HEK293 (cell line): ENCODE measurements around the gene SH3BP2.

Experiments
- CTCF ChIA-PET: fragments of 350-600 bp; formaldehyde crosslinking; extraction: SDS; loops from one replicate; lab custom pipeline; 2021; ENCODE audit warnings: antibody characterized with exemption; lab: Yijun Ruan, JAX
- POLR2A ChIA-PET: fragments of 300-600 bp; formaldehyde crosslinking; extraction: SDS; loops from one replicate; lab custom pipeline; 2020; ENCODE audit warnings: antibody characterized with exemption, inconsistent platforms; lab: Yijun Ruan, JAX
- H3K27ac ChIP-seq: fragments of 200-500 bp; sonication (Bioruptor generic); 2 replicates; pipeline ENCODE4 v1.5.1; 2014; ENCODE audit warnings: low read depth, low read length, control low read depth, inconsistent platforms; ENCODE audit errors: extremely low read depth
- H3K36me3 ChIP-seq, 2 experiments: fragments of 200-500 bp in 1 of 2; sonication (Bioruptor generic) in 1 of 2; 1 replicate in 1 of 2; 2 replicates in 1 of 2; pipeline ENCODE4 v1.5.1; 2014 to 2017; ENCODE audit warnings: inconsistent platforms in 2 of 2, low read length in 2 of 2; ENCODE audit not compliant: control insufficient read depth in 2 of 2, insufficient read depth in 1 of 2
- H3K4me1 ChIP-seq: fragments of 200-500 bp; sonication (Bioruptor generic); 2 replicates; pipeline ENCODE4 v1.5.1; 2014; ENCODE audit warnings: mild to moderate bottlenecking, low read length, inconsistent platforms; ENCODE audit not compliant: control insufficient read depth, insufficient read depth
- H3K4me3 ChIP-seq: 2 replicates; pipeline ENCODE4 v1.5.1; 2011; ENCODE audit warnings: low read depth, mild to moderate bottlenecking, control low read depth, low read length, moderate library complexity
- H3K9me3 ChIP-seq: fragments of 200-500 bp; sonication (Bioruptor generic); 2 replicates; pipeline ENCODE4 v1.5.1; 2014; ENCODE audit warnings: low read depth, low read length, inconsistent platforms; ENCODE audit not compliant: control insufficient read depth, insufficient read depth
- ELK4 ChIP-seq: IDR thresholded peaks from 2 replicates; pipeline ENCODE4 v1.6.1; 2011; ENCODE audit warnings: mild to moderate bottlenecking, low read depth, low read length, borderline replicate concordance
- GLI2 ChIP-seq: fragments of 450-650 bp; formaldehyde crosslinking; IDR thresholded peaks from 2 replicates; pipeline ENCODE4; 2017; ENCODE audit warnings: missing biosample characterization, missing genetic modification characterization, low read depth, borderline replicate concordance
- IKZF3 ChIP-seq: fragments of 450-650 bp; IDR thresholded peaks from 2 replicates; pipeline ENCODE4 v1.5.0; 2018; ENCODE audit warnings: missing biosample characterization, mild to moderate bottlenecking, missing genetic modification characterization, moderate library complexity
- MEIS1 ChIP-seq: sonication (generic); formaldehyde crosslinking; IDR thresholded peaks from 2 replicates; pipeline ENCODE4 v1.8.1; 2022; ENCODE audit warnings: missing genetic modification reagents, mild to moderate bottlenecking, borderline replicate concordance
- OSR2 ChIP-seq: fragments of 450-650 bp; formaldehyde crosslinking; IDR thresholded peaks from 2 replicates; pipeline ENCODE4 v1.5.1; 2016; ENCODE audit warnings: missing biosample characterization, missing genetic modification characterization
- PATZ1 ChIP-seq: fragments of 450-650 bp; formaldehyde crosslinking; IDR thresholded peaks from 2 replicates; pipeline ENCODE4 v1.5.1; 2016; ENCODE audit warnings: missing biosample characterization, missing genetic modification characterization
- PRDM6 ChIP-seq: fragments of 450-650 bp; formaldehyde crosslinking; IDR thresholded peaks from 2 replicates; pipeline ENCODE4 v1.5.1; 2017; ENCODE audit warnings: missing biosample characterization, missing genetic modification characterization
- REST ChIP-seq: fragments of 450-650 bp; formaldehyde crosslinking; IDR thresholded peaks from 2 replicates; pipeline ENCODE4 v1.5.1; 2016; ENCODE audit warnings: missing biosample characterization, missing genetic modification characterization
- SCRT2 ChIP-seq: fragments of 450-650 bp; formaldehyde crosslinking; IDR thresholded peaks from 2 replicates; pipeline ENCODE4 v1.5.1; 2016; ENCODE audit warnings: missing biosample characterization, missing genetic modification characterization
- SETDB1 ChIP-seq: IDR thresholded peaks from one replicate; pipeline ENCODE4 v1.6.1; 2017; ENCODE audit warnings: mild to moderate bottlenecking, low read length, moderate library complexity, mixed read lengths; ENCODE audit not compliant: insufficient read length
- SP3 ChIP-seq: fragments of 450-650 bp; formaldehyde crosslinking; IDR thresholded peaks from 2 replicates; pipeline ENCODE4 v1.5.1; 2016; ENCODE audit warnings: missing biosample characterization, missing genetic modification characterization
- SP7 ChIP-seq: fragments of 450-650 bp; formaldehyde crosslinking; IDR thresholded peaks from 2 replicates; pipeline ENCODE4 v1.5.1; 2016; ENCODE audit warnings: missing biosample characterization, missing genetic modification characterization
- WT1 ChIP-seq: fragments of 450-650 bp; formaldehyde crosslinking; IDR thresholded peaks from 2 replicates; pipeline ENCODE4 v1.5.1; 2016; ENCODE audit warnings: missing biosample characterization, missing genetic modification characterization
- ZBTB48 ChIP-seq: fragments of 450-650 bp; formaldehyde crosslinking; IDR thresholded peaks from 2 replicates; pipeline ENCODE4 v1.5.1; 2016; ENCODE audit warnings: missing biosample characterization, missing genetic modification characterization
- ZFP69B ChIP-seq: fragments of 450-650 bp; formaldehyde crosslinking; IDR thresholded peaks from 2 replicates; pipeline ENCODE4 v1.5.1; 2016; ENCODE audit warnings: missing biosample characterization, missing genetic modification characterization
- ZNF24 ChIP-seq: fragments of 450-650 bp; formaldehyde crosslinking; IDR thresholded peaks from 2 replicates; pipeline ENCODE4 v1.5.1; 2016; ENCODE audit warnings: missing biosample characterization, missing genetic modification characterization
- ZNF341 ChIP-seq: fragments of 450-650 bp; formaldehyde crosslinking; IDR thresholded peaks from 2 replicates; pipeline ENCODE4; 2016; ENCODE audit warnings: low read depth, missing biosample characterization, missing genetic modification characterization
- ZNF433 ChIP-seq: fragments of 450-650 bp; formaldehyde crosslinking; IDR thresholded peaks from 2 replicates; pipeline ENCODE4 v1.5.1; 2016; ENCODE audit warnings: missing biosample characterization, missing genetic modification characterization, low read depth
- ZNF585B ChIP-seq: fragments of 450-650 bp; formaldehyde crosslinking; IDR thresholded peaks from 2 replicates; pipeline ENCODE4 v1.5.1; 2016; ENCODE audit warnings: missing biosample characterization, missing genetic modification characterization
- ZNF623 ChIP-seq: fragments of 450-650 bp; formaldehyde crosslinking; IDR thresholded peaks from 2 replicates; pipeline ENCODE4 v1.5.1; 2016; ENCODE audit warnings: missing biosample characterization, missing genetic modification characterization
- ZNF658 ChIP-seq: fragments of 450-650 bp; formaldehyde crosslinking; IDR thresholded peaks from 2 replicates; pipeline ENCODE4; 2016; ENCODE audit warnings: missing biosample characterization, missing genetic modification characterization
- ZNF768 ChIP-seq: fragments of 450-650 bp; formaldehyde crosslinking; IDR thresholded peaks from 2 replicates; pipeline ENCODE4 v1.5.1; 2018; ENCODE audit warnings: missing biosample characterization, mild to moderate bottlenecking, missing genetic modification characterization
- ZXDB ChIP-seq: fragments of 450-650 bp; formaldehyde crosslinking; IDR thresholded peaks from 2 replicates; pipeline ENCODE4 v1.5.1; 2016; ENCODE audit warnings: missing biosample characterization, missing genetic modification characterization

The SH3BP2 gene

GRCh38 chr4:2859514-2859913 is 66.6 kb downstream of the SH3BP2 start:
- Histone ChIP-seq H3K4me1 (peaks cover 28% of the 10 kb centered on the region), H3K36me3 (peaks cover 0 to 6% of the 10 kb centered on the region in 2 experiments; a peak in 1 of 3 replicates), H3K27ac (no peak overlapping the region), H3K4me3 (no peak overlapping the region), H3K9me3 (no peaks in the 10 kb centered on the region)
- TF ChIP-seq ZNF658: no peak
- no peak for TF ChIP-seq ELK4
- TF ChIP-seq ZNF24: no peak
- CTCF ChIA-PET: no interaction called here
- POLR2A ChIA-PET: interaction anchor here (0.7 kb wide), 1 partner anchor 21 kb away, joined by 4 read pairs; no protein-coding TSS in a partner anchor

GRCh38 chr4:2860391-2861348 is 67.8 kb downstream of the SH3BP2 start:
- Histone ChIP-seq H3K4me3 (no peak overlapping the region), H3K9me3 (no peaks in the 10 kb centered on the region), H3K4me1 (peaks cover 29% of the 10 kb centered on the region), H3K27ac (no peak overlapping the region; the same call in 1 of the 2 replicates), H3K36me3 (no peaks in the 10 kb centered on the region)
- ChIA-PET POLR2A (interaction anchor here (0.8 to 1.7 kb wide), 2 partner anchors 10 to 19 kb away, joined by 3 to 8 read pairs; no protein-coding TSS in a partner anchor), CTCF (interaction anchor here (0.8 to 1.1 kb wide), 2 partner anchors 24 to 94 kb away, joined by 4 to 7 read pairs; no protein-coding TSS in a partner anchor)
- TF ChIP-seq ZNF623 (tag by site-specific recombination) (peak; percentile 38; the same call in 1 of the 2 replicates), GLI2 (tag by site-specific recombination) (peak; percentile 46), SP7 (tag by site-specific recombination) (peak; percentile 75), ZNF433 (no peak), SP3 (tag by site-specific recombination) (no peak), ZNF768 (tag by site-specific recombination) (no peak), PATZ1 (tag by site-specific recombination) (peak; percentile 39; the same call in 1 of the 2 replicates), MEIS1 (no peak), ZBTB48 (0 out of 2 replicates have a peak, but pooled peaks have one; percentile 24), IKZF3 (tag by site-specific recombination) (no peak; the same call in 1 of the 2 replicates), PRDM6 (tag by site-specific recombination) (peak; percentile 95), ZNF585B (0 out of 2 replicates have a peak, but pooled peaks have one; percentile 24), ZXDB (tag by site-specific recombination) (peak; percentile 43), WT1 (no peak), ZFP69B (tag by site-specific recombination) (no peak), OSR2 (peak; percentile 54; the same call in 1 of the 2 replicates), SETDB1 (no peak), SCRT2 (tag by site-specific recombination) (peak; percentile 67), ELK4 (no peak), ZNF341 (tag by site-specific recombination) (no peak), REST (tag by site-specific recombination) (no peak)
